Measurements from ENCODE around the gene FCMR.
"Not testable (repeated sequence)": the region's sequence is repeated elsewhere in the genome, so short reads cannot be mapped to it uniquely, and the experiment has no call there.

Gene FCMR

GRCh38 chr1:206868264-206868663, 53.5 kb downstream of the FCMR start:
- no peak for DNase-seq

GRCh38 chr1:206867716-206868115, 54.0 kb downstream of the FCMR start:
- DNase-seq = no peak

- no peak for DNase-seq
These were observed 54.5 kb downstream of the FCMR start for GRCh38 chr1:206867239-206867638.

- DNase-seq = no peak
These were observed 55.7 kb downstream of the FCMR start for GRCh38 chr1:206866062-206866461.

- DNase-seq = peak; percentile 94 to 98
These were observed 56.6 kb downstream of the FCMR start, which contains the start of gene IL20 for GRCh38 chr1:206864939-206865671. IL20 (plus strand) TSS chr1:206865623; CDS start chr1:206865853, 230 bp downstream.

GRCh38 chr1:206863266-206863665, 58.5 kb downstream of the FCMR start:
- DNase-seq = no peak

GRCh38 chr1:206860165-206860564, 61.6 kb downstream of the FCMR start:
- DNase-seq = no peak

GRCh38 chr1:206859082-206859521, 62.6 kb downstream of the FCMR start:
- peak in 1 of 2 experiments; percentile 33 for DNase-seq

GRCh38 chr1:206856674-206857464, 64.9 kb downstream of the FCMR start:
- DNase-seq = peak; percentile 39 to 40

GRCh38 chr1:206855859-206856258, 65.9 kb downstream of the FCMR start:
- no peak for DNase-seq

- no peak for DNase-seq
These were observed 67.2 kb downstream of the FCMR start for GRCh38 chr1:206854401-206855129.

- not testable (repeated sequence) for DNase-seq
These were observed 68.0 kb downstream of the FCMR start for GRCh38 chr1:206853696-206854095.
